ENCODE data around the gene CNIH3. TPM values are rescaled to one million over a fixed set of nuclear protein-coding genes. Genes with fewer than 3 reads are reported as not detected.

The CNIH3 gene
- total RNA-seq, 1 experiment from 2014 or later, result 4.2 TPM

- Histone ChIP-seq H3K18ac (ENCODE audit: insufficient read length, low read depth, low read length) (no peak overlapping the region), H2BK5ac (ENCODE audit: insufficient read length, low read length) (no peak overlapping the region), H3K79me2 (ENCODE audit: insufficient read depth, low read length) (no peaks in the 10 kb centered on the region), H2BK120ac (ENCODE audit: low read depth, low read length, poor library complexity, severe bottlenecking) (no peak overlapping the region), H4K8ac (replicated peaks; ENCODE audit: insufficient read length, low read depth, low read length) (no peak overlapping the region), H2AFZ (ENCODE audit: low read length) (no peak overlapping the region), H3K4me1 (ENCODE audit: insufficient read depth, low read length) (no peaks in the 10 kb centered on the region), H2BK20ac (ENCODE audit: low read depth, low read length, poor library complexity, severe bottlenecking) (no peak overlapping the region), H3K9ac (ENCODE audit: extremely low read depth, insufficient read length, low read length) (no peak overlapping the region), H3K23ac (ENCODE audit: insufficient read length, low read depth, low read length) (no peak overlapping the region), H2BK15ac (ENCODE audit: low read depth, low read length) (no peak overlapping the region), H3K56ac (ENCODE audit: insufficient read length, low read depth, low read length) (no peak overlapping the region), H2AK5ac (ENCODE audit: insufficient read length, low read length) (no peak overlapping the region), H2BK12ac (ENCODE audit: insufficient read length, low read depth, low read length) (no peak overlapping the region), H3K23me2 (ENCODE audit: insufficient read length, low read depth, low read length, poor library complexity, severe bottlenecking) (no peaks in the 10 kb centered on the region), H4K5ac (ENCODE audit: insufficient read length, low read depth, low read length) (no peak overlapping the region), H3K27me3 (ENCODE audit: insufficient read depth, low read length) (no peaks in the 10 kb centered on the region), H4K91ac (ENCODE audit: insufficient read length, low read depth, low read length) (no peak overlapping the region), H3K27ac (ENCODE audit: insufficient read length, low read depth, low read length) (no peak overlapping the region), H3K4me2 (ENCODE audit: insufficient read depth, insufficient read length, low read length) (no peak overlapping the region), H4K20me1 (ENCODE audit: control insufficient read depth, insufficient read depth, insufficient read length) (no peaks in the 10 kb centered on the region), H3K79me1 (ENCODE audit: insufficient read depth, low read depth, low read length, poor library complexity, severe bottlenecking) (no peaks in the 10 kb centered on the region), H3K9me3 (ENCODE audit: control insufficient read depth, low read depth, low read length) (no peaks in the 10 kb centered on the region), H3T11ph (ENCODE audit: low read length) (no peak overlapping the region), H3K4ac (ENCODE audit: low read depth, low read length) (no peak overlapping the region), H3K14ac (ENCODE audit: insufficient read depth, low read length) (no peak overlapping the region)
- no peaks in the 10 kb centered on the region for H3K9me3 Mint-ChIP-seq
- H3K27ac Mint-ChIP-seq, result no peak overlapping the region
- H3K4me1 Mint-ChIP-seq, result peaks cover 6 to 8% of the 10 kb centered on the region in 2 experiments; a peak in 3 of 4 replicates
- no peaks in the 10 kb centered on the region; a peak in 1 of 7 replicates for H3K36me3 Mint-ChIP-seq (ENCODE audit: insufficient read depth in 1 of 3, low read depth in 3 of 3)
- no peak for DNase-seq
- WGBS (ENCODE audit: extremely low coverage, insufficient read length, low lambda C conversion rate), result no CpG with 5 or more reads among the region's 7 CpGs
- no peak overlapping the region for H3K4me3 Mint-ChIP-seq
- no peak for TF ChIP-seq CTCF (conservative IDR thresholded peaks at IDR 0.05)
- H3K27me3 Mint-ChIP-seq (ENCODE audit: low read depth), result peaks cover 7% of the 10 kb centered on the region
These were observed 104.9 kb downstream of the CNIH3 start for GRCh38 chr1:224721000-224721399.
